GM12878 (cell line): ENCODE measurements around the gene RUBCNL. TPM values are rescaled to one million over a fixed set of nuclear protein-coding genes. Genes with fewer than 3 reads are reported as not detected.
A peak's percentile ranks its signal among the peaks of the same experiment; 100 is the strongest.

ENCODE experiments used
- CBFB ChIP-seq: IDR thresholded peaks from 2 replicates; pipeline ENCODE4 v1.6.1; 2016; ENCODE audit warnings: antibody characterized with exemption, low read depth
- CBX3 ChIP-seq: fragments of 200-600 bp; sonication (generic); IDR thresholded peaks from 2 replicates; pipeline ENCODE4 v1.6.1; 2016; ENCODE audit warnings: low read depth, borderline replicate concordance
- CBX5 ChIP-seq: sonication (generic); IDR thresholded peaks from 2 replicates; pipeline ENCODE4 v1.6.1; 2016; ENCODE audit warnings: low read depth, moderate library complexity, mild to moderate bottlenecking, inconsistent platforms
- CEBPB ChIP-seq, 2 experiments: fragments of 150-350 bp in 1 of 2; IDR thresholded peaks; 2 replicates each; pipeline ENCODE4 v1.6.1; 2012 to 2014; ENCODE audit warnings: low read depth in 2 of 2, low read length in 2 of 2, borderline replicate concordance in 1 of 2, inconsistent platforms in 1 of 2
- EED ChIP-seq: sonication (generic); IDR thresholded peaks from 2 replicates; pipeline ENCODE4 v1.6.1; 2016; ENCODE audit warnings: antibody characterized with exemption, low read depth
- ETV6 ChIP-seq, 2 experiments: fragments of 450-650 bp in 1 of 2; IDR thresholded peaks in 1 of 2; conservative IDR thresholded peaks in 1 of 2; 2 replicates each; pipeline ENCODE4 v1.6.1; 2014; ENCODE audit warnings: antibody characterized with exemption in 1 of 2, borderline replicate concordance in 1 of 2, low read depth in 1 of 2, mild to moderate bottlenecking in 1 of 2, moderate library complexity in 1 of 2
- FOXM1 ChIP-seq: IDR thresholded peaks from 2 replicates; pipeline ENCODE4 v1.6.1; 2012; ENCODE audit warnings: low read depth, mild to moderate bottlenecking, inconsistent platforms, low read length, moderate library complexity
- IRF4 ChIP-seq: IDR thresholded peaks from 2 replicates; pipeline ENCODE4 v1.6.1; 2011; ENCODE audit warnings: low read depth, low read length
- JUNB ChIP-seq: IDR thresholded peaks from 2 replicates; pipeline ENCODE4 v1.6.1; 2016; ENCODE audit warnings: antibody characterized with exemption, mild to moderate bottlenecking
- LARP7 ChIP-seq: fragments of 450-650 bp; IDR thresholded peaks from 2 replicates; pipeline ENCODE4 v1.6.1; 2017; ENCODE audit warnings: mild to moderate bottlenecking
- MAX ChIP-seq: IDR thresholded peaks from 2 replicates; pipeline ENCODE4 v1.6.1; 2012; ENCODE audit warnings: low read depth, low read length, improper control_type of control experiment
- MEF2B ChIP-seq: fragments of 450-650 bp; IDR thresholded peaks from 2 replicates; pipeline ENCODE4 v1.6.1; 2018; ENCODE audit warnings: mild to moderate bottlenecking, moderate library complexity; ENCODE audit not compliant: partially characterized antibody, poor library complexity, severe bottlenecking
- MTA3 ChIP-seq: IDR thresholded peaks from 2 replicates; pipeline ENCODE4 v1.6.1; 2012; ENCODE audit warnings: low read length, inconsistent platforms, borderline replicate concordance
- MYB ChIP-seq: fragments of 150-350 bp; IDR thresholded peaks from 2 replicates; pipeline ENCODE4 v1.6.1; 2014; ENCODE audit warnings: mild to moderate bottlenecking, low read depth, low read length, borderline replicate concordance
- NR2C2 ChIP-seq: IDR thresholded peaks from 2 replicates; pipeline ENCODE4 v1.6.1; 2011; ENCODE audit warnings: borderline replicate concordance, low read depth; ENCODE audit not compliant: control insufficient read depth, insufficient read length
- NRF1 ChIP-seq: conservative IDR thresholded peaks from 2 replicates; pipeline ENCODE4 v1.6.1; 2011; ENCODE audit warnings: mild to moderate bottlenecking, low read depth, low read length, improper control_type of control experiment
- PAX5 ChIP-seq: IDR thresholded peaks from 2 replicates; pipeline ENCODE4 v1.6.1; 2011; ENCODE audit warnings: low read depth, low read length, borderline replicate concordance
- PML ChIP-seq: IDR thresholded peaks from 2 replicates; pipeline ENCODE4 v1.6.1; 2012; ENCODE audit warnings: low read length, inconsistent platforms
- POLR2AphosphoS2 ChIP-seq: IDR thresholded peaks from 2 replicates; pipeline ENCODE4 v1.6.1; 2011; ENCODE audit warnings: low read depth, mild to moderate bottlenecking, low read length, improper control_type of control experiment, moderate library complexity
- RFX5 ChIP-seq: IDR thresholded peaks from 2 replicates; pipeline ENCODE4 v1.6.1; 2011; ENCODE audit warnings: low read depth, low read length, improper control_type of control experiment
- SP1 ChIP-seq: IDR thresholded peaks from one replicate; pipeline ENCODE4 v1.6.1; 2011; ENCODE audit warnings: low read depth, low read length
- SPI1 ChIP-seq: IDR thresholded peaks from 2 replicates; pipeline ENCODE4 v1.6.1; 2011; ENCODE audit warnings: low read depth, mild to moderate bottlenecking, low read length, moderate library complexity, borderline replicate concordance; ENCODE audit not compliant: insufficient read depth
- SREBF1 ChIP-seq: IDR thresholded peaks from 2 replicates; pipeline ENCODE4 v1.6.1; 2012; ENCODE audit warnings: mild to moderate bottlenecking, low read length
- TBL1XR1 ChIP-seq: IDR thresholded peaks from 2 replicates; pipeline ENCODE4 v1.6.1; 2012; ENCODE audit warnings: low read depth, low read length, improper control_type of control experiment
- USF1 ChIP-seq: IDR thresholded peaks from 2 replicates; pipeline ENCODE4 v1.6.1; 2011; ENCODE audit warnings: borderline replicate concordance, low read depth, mild to moderate bottlenecking, moderate library complexity, mixed read lengths, low read length; ENCODE audit not compliant: insufficient read depth; ENCODE audit errors: extremely low read length
- WRNIP1 ChIP-seq: IDR thresholded peaks from 2 replicates; pipeline ENCODE4 v1.6.1; 2011; ENCODE audit warnings: low read depth, low read length, improper control_type of control experiment, borderline replicate concordance
- YBX1 ChIP-seq: fragments of 450-650 bp; IDR thresholded peaks from 2 replicates; pipeline ENCODE4 v1.6.1; 2016; ENCODE audit warnings: antibody characterized with exemption
- ZBED1 ChIP-seq: IDR thresholded peaks from 2 replicates; pipeline ENCODE4 v1.6.1; 2016; ENCODE audit warnings: borderline replicate concordance
- ZNF687 ChIP-seq: fragments of 450-650 bp; IDR thresholded peaks from 2 replicates; pipeline ENCODE4 v1.6.1; 2017; ENCODE audit warnings: mild to moderate bottlenecking, moderate library complexity
- polyA plus RNA-seq, 11 experiments: library from polyadenylated mRNA; depleted of rRNA in 4 of 11; unstranded in 6 of 11; stranded (reverse) in 5 of 11; fragments of >200 nt; fragmentation: Nextera tagmentation in 4 of 11; fragmentation: Illumina TruSeq in 1 of 11; extraction: Ambion mirVana in 4 of 11; extraction: Trizol in 1 of 11; gene quantifications; 1 replicate in 1 of 11; 2 replicates in 10 of 11; pipeline versions ENCODE4 v1.2.1 to v1.2.3, GENCODE V29; 2011 to 2016; ENCODE audit warnings: inconsistent platforms in 2 of 11, missing spikeins in 2 of 11, low read depth in 1 of 11
- total RNA-seq, 4 experiments: library from RNA; depleted of rRNA in 3 of 4; stranded (reverse); fragments of >200 nt in 3 of 4; fragmentation: Illumina TruSeq in 1 of 4; extraction: Trizol in 1 of 4; gene quantifications; 2 replicates each; pipeline versions ENCODE4 v1.2.1 to v1.2.3, GENCODE V29; 2013 to 2021

Gene RUBCNL
- total and polyA plus RNA-seq, 10 of the 15 experiments (the other 5 are each of a cell fraction or from before 2014, with no cell fraction given) = 0.71 to 51.9 (median 38.2) TPM

- TF ChIP-seq EED = peak; percentile 86
- no peak for TF ChIP-seq LARP7
- no peak for TF ChIP-seq SREBF1
- TF ChIP-seq POLR2AphosphoS2 = no peak
- no peak for TF ChIP-seq MEF2B
- no peak for TF ChIP-seq MAX
- peak; percentile 80 for TF ChIP-seq JUNB
- TF ChIP-seq NR2C2 = no peak
- TF ChIP-seq ZBED1 = no peak
- TF ChIP-seq NRF1 = no peak
- TF ChIP-seq PAX5 = no peak
- no peak for TF ChIP-seq WRNIP1
- no peak for TF ChIP-seq CBX3
- TF ChIP-seq YBX1 = no peak
- TF ChIP-seq CBFB = no peak
- no peak for TF ChIP-seq ZNF687
- no peak for TF ChIP-seq CEBPB (IDR thresholded peaks at IDR 0.05; ENCODE audit: borderline replicate concordance in 1 of 2, low read depth in 2 of 2, low read length in 2 of 2)
- TF ChIP-seq MTA3 = peak; percentile 61; the same call in 1 of the 2 replicates
- no peak for TF ChIP-seq CBX5
- no peak for TF ChIP-seq TBL1XR1
- peak; percentile 58 for TF ChIP-seq SPI1
- TF ChIP-seq SP1 = no peak
- peak in 1 of 2 experiments; percentile 66; a peak in 1 of 4 replicates for TF ChIP-seq ETV6 (conservative IDR thresholded peaks at IDR 0.05 in 1 of 2, IDR thresholded peaks at IDR 0.05 in 1 of 2; ENCODE audit: borderline replicate concordance in 1 of 2, low read depth in 1 of 2)
- 0 out of 2 replicates have a peak, but pooled peaks have one; percentile 9 for TF ChIP-seq IRF4
- TF ChIP-seq RFX5 = no peak
- TF ChIP-seq USF1 = no peak
- no peak for TF ChIP-seq FOXM1
- no peak for TF ChIP-seq MYB
- TF ChIP-seq PML = no peak
Measured at GRCh38 chr13:46339035-46339666, 47.9 kb downstream of the RUBCNL start (continued).
